Vagina (tissue), 2 donors: ENCODE data around the gene KNOP1. TPM values are rescaled to one million over a fixed set of nuclear protein-coding genes. Genes with fewer than 3 reads are reported as not detected.

Source experiments
- DNase-seq, 2 donors: peaks; one replicate each; pipeline ENCODE4 v3.0.0-alpha.2; 2017; ENCODE audit errors: extremely low spot score in 2 of 2
- H3K27ac ChIP-seq: fragments of 200-600 bp; sonication (generic); one replicate; pipeline ENCODE4 v1.5.1; 2019
- H3K27me3 ChIP-seq: fragments of 200-600 bp; sonication (generic); one replicate; pipeline ENCODE4 v1.5.1; 2019
- H3K36me3 ChIP-seq, 2 donors: fragments of 200-600 bp; sonication (generic); one replicate each; pipeline ENCODE4 v1.5.1; 2017 to 2019
- H3K4me1 ChIP-seq: fragments of 200-600 bp; sonication (generic); one replicate; pipeline ENCODE4 v1.5.1; 2019
- H3K4me3 ChIP-seq, 2 donors: fragments of 200-600 bp; sonication (generic); 1 replicate in 1 of 2; 2 replicates in 1 of 2; pipeline ENCODE4 v1.5.1; 2016 to 2019
- H3K9me3 ChIP-seq: fragments of 200-600 bp; sonication (generic); one replicate; pipeline ENCODE4 v1.5.1; 2019
- CTCF ChIP-seq, 3 experiments: fragments of 450-650 bp in 2 of 3; fragments of 200-600 bp in 1 of 3; sonication (generic) in 1 of 3; IDR thresholded peaks; one replicate each; pipeline ENCODE4 v1.5.1; 2017 to 2019; ENCODE audit warnings: antibody characterized with exemption in 3 of 3, mild to moderate bottlenecking in 2 of 3, moderate library complexity in 2 of 3
- POLR2A ChIP-seq, 2 donors: fragments of 450-650 bp; IDR thresholded peaks; one replicate each; pipeline ENCODE4 v1.6.1; 2017; ENCODE audit warnings: antibody characterized with exemption in 2 of 2, mild to moderate bottlenecking in 2 of 2, moderate library complexity in 2 of 2
- POLR2AphosphoS5 ChIP-seq, 2 donors: sonication (generic); formaldehyde crosslinking; IDR thresholded peaks; one replicate each; pipeline ENCODE4 v1.9.0; 2017; ENCODE audit warnings: antibody characterized with exemption in 2 of 2, mild to moderate bottlenecking in 2 of 2, low read depth in 1 of 2; ENCODE audit not compliant: insufficient read depth in 1 of 2
- intact Hi-C: fragments of 100-400 bp; cut with DNase I; formaldehyde crosslinking; loops from one replicate; pipeline ENCODE4 v1.15.1; 2023
- total RNA-seq: library from RNA; depleted of rRNA; stranded (reverse); fragments of >200 nt; gene quantifications from one replicate; pipeline ENCODE4 v1.2.3, GENCODE V29; 2016

Gene KNOP1
- total RNA-seq, 1 donor from 2014 or later, result 7.9 TPM

- Histone ChIP-seq H3K4me3 (no peak overlapping the region), H3K36me3 (peaks cover 0 to 30% of the 10 kb centered on the region in 2 donors), H3K9me3 (no peaks in the 10 kb centered on the region), H3K27me3 (no peaks in the 10 kb centered on the region), H3K4me1 (peaks cover 73% of the 10 kb centered on the region), H3K27ac (peak overlapping the region; percentile 89)
- TF ChIP-seq POLR2A (IDR thresholded peaks at IDR 0.05) (no peak), POLR2AphosphoS5 (IDR thresholded peaks at IDR 0.05; ENCODE audit: insufficient read depth in 1 of 2, low read depth in 1 of 2) (peak in 1 of 2 donors; percentile 21)
- intact Hi-C loops, result no loop called here
- no peak for DNase-seq
These were observed 17.7 kb downstream of the KNOP1 start for GRCh38 chr16:19700319-19700781.

- Histone ChIP-seq H3K9me3 (no peaks in the 10 kb centered on the region), H3K27me3 (no peaks in the 10 kb centered on the region), H3K4me1 (peaks cover 64% of the 10 kb centered on the region), H3K36me3 (peaks cover 0 to 25% of the 10 kb centered on the region in 2 donors), H3K27ac (peak overlapping the region; percentile 89), H3K4me3 (no peak overlapping the region)
- TF ChIP-seq CTCF (IDR thresholded peaks at IDR 0.05), result no peak
- intact Hi-C loops, result loop anchor here (5.0 kb wide), 1 partner anchor 183 kb away; the partner anchor contains the start of gene GPRC5B
- no peak for DNase-seq
These were observed 18.6 kb downstream of the KNOP1 start for GRCh38 chr16:19699472-19699871.

GRCh38 chr16:19698480-19699465 is 19.3 kb downstream of the KNOP1 start:
- H3K27ac ChIP-seq, result peak overlapping the region; percentile 89
- no peak overlapping the region for H3K4me3 ChIP-seq
- no peaks in the 10 kb centered on the region for H3K27me3 ChIP-seq
- DNase-seq, result no peak
- intact Hi-C loops, result loop anchor here (5.0 kb wide), 1 partner anchor 184 kb away; the partner anchor contains the start of gene GPRC5B
- no peaks in the 10 kb centered on the region for H3K9me3 ChIP-seq
- H3K4me1 ChIP-seq, result peaks cover 59% of the 10 kb centered on the region
- H3K36me3 ChIP-seq, result peaks cover 0 to 25% of the 10 kb centered on the region in 2 donors
- TF ChIP-seq CTCF (IDR thresholded peaks at IDR 0.05) (no peak), POLR2A (IDR thresholded peaks at IDR 0.05) (no peak), POLR2AphosphoS5 (IDR thresholded peaks at IDR 0.05; ENCODE audit: insufficient read depth in 1 of 2, low read depth in 1 of 2) (no peak)

- intact Hi-C loops, result loop anchor here (5.0 kb wide), 1 partner anchor 184 kb away; the partner anchor contains the start of gene GPRC5B
- Histone ChIP-seq H3K36me3 (peaks cover 0 to 20% of the 10 kb centered on the region in 2 donors), H3K4me3 (no peak overlapping the region), H3K9me3 (no peaks in the 10 kb centered on the region), H3K27ac (peak overlapping the region; percentile 89), H3K4me1 (peaks cover 59% of the 10 kb centered on the region), H3K27me3 (no peaks in the 10 kb centered on the region)
- no peak for DNase-seq
- no peak for TF ChIP-seq CTCF (IDR thresholded peaks at IDR 0.05)
- TF ChIP-seq POLR2AphosphoS5 (IDR thresholded peaks at IDR 0.05; ENCODE audit: insufficient read depth in 1 of 2, low read depth in 1 of 2), result no peak
- TF ChIP-seq POLR2A (IDR thresholded peaks at IDR 0.05), result no peak
These were observed 20.2 kb downstream of the KNOP1 start for GRCh38 chr16:19697756-19698318.

GRCh38 chr16:19696961-19697360 is 21.1 kb downstream of the KNOP1 start:
- no peak overlapping the region for H3K4me3 ChIP-seq
- H3K4me1 ChIP-seq, result peaks cover 59% of the 10 kb centered on the region
- no peaks in the 10 kb centered on the region for H3K9me3 ChIP-seq
- TF ChIP-seq POLR2A (IDR thresholded peaks at IDR 0.05) (no peak), POLR2AphosphoS5 (IDR thresholded peaks at IDR 0.05; ENCODE audit: insufficient read depth in 1 of 2, low read depth in 1 of 2) (no peak), CTCF (IDR thresholded peaks at IDR 0.05) (no peak)
- DNase-seq, result no peak
- no peaks in the 10 kb centered on the region for H3K27me3 ChIP-seq
- H3K36me3 ChIP-seq, result peaks cover 0 to 17% of the 10 kb centered on the region in 2 donors
- peak overlapping the region; percentile 89 for H3K27ac ChIP-seq
- intact Hi-C loops, result loop anchor here (5.0 kb wide), 1 partner anchor 185 kb away; the partner anchor contains the start of gene GPRC5B
